HEK293 (cell line): Measurements from ENCODE around the gene PLCD3.

Experiments used
- CTCF ChIA-PET: fragments of 350-600 bp; formaldehyde crosslinking; extraction: SDS; loops from one replicate; lab custom pipeline; 2021; ENCODE audit warnings: antibody characterized with exemption; lab: Yijun Ruan, JAX
- POLR2A ChIA-PET: fragments of 300-600 bp; formaldehyde crosslinking; extraction: SDS; loops from one replicate; lab custom pipeline; 2020; ENCODE audit warnings: antibody characterized with exemption, inconsistent platforms; lab: Yijun Ruan, JAX
- H3K27ac ChIP-seq: fragments of 200-500 bp; sonication (Bioruptor generic); 2 replicates; pipeline ENCODE4 v1.5.1; 2014; ENCODE audit warnings: low read depth, low read length, control low read depth, inconsistent platforms; ENCODE audit errors: extremely low read depth
- H3K36me3 ChIP-seq, 2 experiments: fragments of 200-500 bp in 1 of 2; sonication (Bioruptor generic) in 1 of 2; 1 replicate in 1 of 2; 2 replicates in 1 of 2; pipeline ENCODE4 v1.5.1; 2014 to 2017; ENCODE audit warnings: inconsistent platforms in 2 of 2, low read length in 2 of 2; ENCODE audit not compliant: control insufficient read depth in 2 of 2, insufficient read depth in 1 of 2
- H3K4me1 ChIP-seq: fragments of 200-500 bp; sonication (Bioruptor generic); 2 replicates; pipeline ENCODE4 v1.5.1; 2014; ENCODE audit warnings: mild to moderate bottlenecking, low read length, inconsistent platforms; ENCODE audit not compliant: control insufficient read depth, insufficient read depth
- H3K4me3 ChIP-seq: 2 replicates; pipeline ENCODE4 v1.5.1; 2011; ENCODE audit warnings: low read depth, mild to moderate bottlenecking, control low read depth, low read length, moderate library complexity
- H3K9me3 ChIP-seq: fragments of 200-500 bp; sonication (Bioruptor generic); 2 replicates; pipeline ENCODE4 v1.5.1; 2014; ENCODE audit warnings: low read depth, low read length, inconsistent platforms; ENCODE audit not compliant: control insufficient read depth, insufficient read depth
- EGR2 ChIP-seq: fragments of 450-650 bp; formaldehyde crosslinking; IDR thresholded peaks from 2 replicates; pipeline ENCODE4 v1.5.1; 2016; ENCODE audit warnings: low read depth, missing biosample characterization, missing genetic modification characterization
- GLIS2 ChIP-seq: fragments of 450-650 bp; formaldehyde crosslinking; IDR thresholded peaks from 2 replicates; pipeline ENCODE4 v1.5.1; 2016; ENCODE audit warnings: missing biosample characterization, missing genetic modification characterization
- HOXC10 ChIP-seq: sonication (generic); formaldehyde crosslinking; IDR thresholded peaks from 2 replicates; pipeline ENCODE4 v1.8.1; 2023; ENCODE audit warnings: mild to moderate bottlenecking, missing genetic modification reagents
- INSM2 ChIP-seq: fragments of 450-650 bp; formaldehyde crosslinking; IDR thresholded peaks from 2 replicates; pipeline ENCODE4 v1.5.1; 2016; ENCODE audit warnings: missing biosample characterization, missing genetic modification characterization
- KLF1 ChIP-seq: fragments of 450-650 bp; formaldehyde crosslinking; IDR thresholded peaks from 2 replicates; pipeline ENCODE4 v1.5.1; 2016; ENCODE audit warnings: missing biosample characterization, missing genetic modification characterization
- SP2 ChIP-seq: fragments of 450-650 bp; formaldehyde crosslinking; IDR thresholded peaks from 2 replicates; pipeline ENCODE4 v1.5.1; 2016; ENCODE audit warnings: missing biosample characterization, missing genetic modification characterization
- YY1 ChIP-seq: fragments of 450-650 bp; formaldehyde crosslinking; IDR thresholded peaks from 2 replicates; pipeline ENCODE4 v1.5.1; 2018; ENCODE audit warnings: missing biosample characterization, missing genetic modification characterization
- ZBTB1 ChIP-seq: fragments of 450-650 bp; formaldehyde crosslinking; IDR thresholded peaks from 2 replicates; pipeline ENCODE4 v1.5.1; 2016; ENCODE audit warnings: missing biosample characterization, missing genetic modification characterization
- ZBTB21 ChIP-seq: fragments of 450-650 bp; formaldehyde crosslinking; IDR thresholded peaks from 2 replicates; pipeline ENCODE4 v1.5.1; 2017; ENCODE audit warnings: missing biosample characterization, missing genetic modification characterization
- ZFHX2 ChIP-seq: fragments of 450-650 bp; formaldehyde crosslinking; conservative IDR thresholded peaks from 2 replicates; pipeline ENCODE4 v1.5.1; 2016; ENCODE audit warnings: missing biosample characterization, missing genetic modification characterization
- ZFP37 ChIP-seq: fragments of 450-650 bp; formaldehyde crosslinking; IDR thresholded peaks from 2 replicates; pipeline ENCODE4 v1.5.1; 2016; ENCODE audit warnings: missing biosample characterization, missing genetic modification characterization
- ZFP41 ChIP-seq: fragments of 450-650 bp; formaldehyde crosslinking; IDR thresholded peaks from 2 replicates; pipeline ENCODE4 v1.5.1; 2016; ENCODE audit warnings: missing biosample characterization, missing genetic modification characterization, borderline replicate concordance
- ZNF146 ChIP-seq: fragments of 450-650 bp; formaldehyde crosslinking; IDR thresholded peaks from 2 replicates; pipeline ENCODE4 v1.5.1; 2016; ENCODE audit warnings: missing biosample characterization, missing genetic modification characterization
- ZNF302 ChIP-seq: fragments of 450-650 bp; formaldehyde crosslinking; IDR thresholded peaks from 2 replicates; pipeline ENCODE4 v1.5.1; 2016; ENCODE audit warnings: missing biosample characterization, missing genetic modification characterization, low read depth
- ZNF350 ChIP-seq: fragments of 450-650 bp; formaldehyde crosslinking; IDR thresholded peaks from 2 replicates; pipeline ENCODE4 v1.5.0; 2017; ENCODE audit warnings: missing biosample characterization, mild to moderate bottlenecking, missing genetic modification characterization
- ZNF354C ChIP-seq: fragments of 450-650 bp; formaldehyde crosslinking; IDR thresholded peaks from 2 replicates; pipeline ENCODE4 v1.5.1; 2016; ENCODE audit warnings: missing biosample characterization, missing genetic modification characterization, low read depth, borderline replicate concordance
- ZNF426 ChIP-seq: fragments of 450-650 bp; formaldehyde crosslinking; IDR thresholded peaks from 2 replicates; pipeline ENCODE4 v1.5.1; 2017; ENCODE audit warnings: missing biosample characterization, missing genetic modification characterization, mild to moderate bottlenecking, inconsistent platforms, moderate library complexity
- ZNF626 ChIP-seq: fragments of 450-650 bp; sonication (Bioruptor Pico); formaldehyde crosslinking; IDR thresholded peaks from 2 replicates; pipeline ENCODE4 v1.5.1; 2018; ENCODE audit warnings: missing biosample characterization, missing genetic modification characterization, inconsistent platforms
- TF ChIP-seq, protein P1 (sequence below): sonication (generic); formaldehyde crosslinking; IDR thresholded peaks from 2 replicates; pipeline ENCODE4 v1.8.1; 2022; ENCODE audit warnings: mild to moderate bottlenecking, moderate library complexity, missing genetic modification reagents
- TF ChIP-seq, protein P2 (sequence below): fragments of 450-650 bp; formaldehyde crosslinking; IDR thresholded peaks from 2 replicates; pipeline ENCODE4 v1.5.1; 2016; ENCODE audit warnings: missing biosample characterization, missing genetic modification characterization, borderline replicate concordance

The PLCD3 gene

GRCh38 chr17:45144199-45145034 is 12.1 kb upstream of the PLCD3 start:
- Histone ChIP-seq H3K27ac (no peak overlapping the region), H3K9me3 (no peaks in the 10 kb centered on the region), H3K4me3 (no peak overlapping the region), H3K36me3 (peaks cover 0 to 5% of the 10 kb centered on the region in 2 experiments; a peak in 1 of 3 replicates), H3K4me1 (peaks cover 4% of the 10 kb centered on the region; the same call in 1 of the 2 replicates)
- CTCF ChIA-PET, result interaction anchor here (1.8 kb wide), 1 partner anchor 9 kb away, joined by 17 read pairs; the partner anchor contains the start of gene ACBD4
- POLR2A ChIA-PET, result interaction anchor here (0.6 to 1.6 kb wide), 2 partner anchors 9 to 170 kb away, joined by 3 to 6 read pairs; partner anchors contain the start of gene ACBD4
- TF ChIP-seq, protein P1, sequence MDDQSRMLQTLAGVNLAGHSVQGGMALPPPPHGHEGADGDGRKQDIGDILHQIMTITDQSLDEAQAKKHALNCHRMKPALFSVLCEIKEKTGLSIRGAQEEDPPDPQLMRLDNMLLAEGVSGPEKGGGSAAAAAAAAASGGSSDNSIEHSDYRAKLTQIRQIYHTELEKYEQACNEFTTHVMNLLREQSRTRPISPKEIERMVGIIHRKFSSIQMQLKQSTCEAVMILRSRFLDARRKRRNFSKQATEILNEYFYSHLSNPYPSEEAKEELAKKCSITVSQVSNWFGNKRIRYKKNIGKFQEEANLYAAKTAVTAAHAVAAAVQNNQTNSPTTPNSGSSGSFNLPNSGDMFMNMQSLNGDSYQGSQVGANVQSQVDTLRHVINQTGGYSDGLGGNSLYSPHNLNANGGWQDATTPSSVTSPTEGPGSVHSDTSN (CRISPR knock-in tag), result peak; percentile 49; the same call in 1 of the 2 replicates
- TF ChIP-seq, protein P2, sequence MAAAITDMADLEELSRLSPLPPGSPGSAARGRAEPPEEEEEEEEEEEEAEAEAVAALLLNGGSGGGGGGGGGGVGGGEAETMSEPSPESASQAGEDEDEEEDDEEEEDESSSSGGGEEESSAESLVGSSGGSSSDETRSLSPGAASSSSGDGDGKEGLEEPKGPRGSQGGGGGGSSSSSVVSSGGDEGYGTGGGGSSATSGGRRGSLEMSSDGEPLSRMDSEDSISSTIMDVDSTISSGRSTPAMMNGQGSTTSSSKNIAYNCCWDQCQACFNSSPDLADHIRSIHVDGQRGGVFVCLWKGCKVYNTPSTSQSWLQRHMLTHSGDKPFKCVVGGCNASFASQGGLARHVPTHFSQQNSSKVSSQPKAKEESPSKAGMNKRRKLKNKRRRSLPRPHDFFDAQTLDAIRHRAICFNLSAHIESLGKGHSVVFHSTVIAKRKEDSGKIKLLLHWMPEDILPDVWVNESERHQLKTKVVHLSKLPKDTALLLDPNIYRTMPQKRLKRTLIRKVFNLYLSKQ (tag by site-specific recombination), result no peak

- CTCF ChIA-PET, result interaction anchor here (0.7 to 1.8 kb wide), 2 partner anchors 8 to 432 kb away, joined by 3 to 17 read pairs; partner anchors contain the start of gene ACBD4
- POLR2A ChIA-PET, result interaction anchor here (0.6 to 1.6 kb wide), 3 partner anchors 8 to 170 kb away, joined by 3 to 6 read pairs (median 3); partner anchors contain the start of gene ACBD4
- no peak overlapping the region for H3K27ac ChIP-seq
- TF ChIP-seq GLIS2 (peak; percentile 27; the same call in 1 of the 2 replicates), EGR2 (peak; percentile 46; the same call in 1 of the 2 replicates), HOXC10 (CRISPR knock-in tag) (no peak), KLF1 (tag by site-specific recombination) (no peak), ZFHX2 (tag by site-specific recombination) (peak; percentile 70), SP2 (tag by site-specific recombination) (peak; percentile 42)
- TF ChIP-seq, all 188 proteins: peak for 4
- peaks cover 4% of the 10 kb centered on the region; the same call in 1 of the 2 replicates for H3K4me1 ChIP-seq
- peaks cover 0 to 7% of the 10 kb centered on the region in 2 experiments; a peak in 1 of 3 replicates for H3K36me3 ChIP-seq
- H3K9me3 ChIP-seq, result no peaks in the 10 kb centered on the region
- H3K4me3 ChIP-seq, result no peak overlapping the region
These were observed 11.5 kb upstream of the PLCD3 start for GRCh38 chr17:45143767-45144198.

- Histone ChIP-seq H3K27ac (no peak overlapping the region), H3K4me1 (peaks cover 4% of the 10 kb centered on the region; the same call in 1 of the 2 replicates)
These were observed 10.9 kb upstream of the PLCD3 start for GRCh38 chr17:45143094-45143670.

More at GRCh38 chr17:45143094-45143670, 10.9 kb upstream of the PLCD3 start:
- peaks cover 0 to 10% of the 10 kb centered on the region in 2 experiments; a peak in 1 of 3 replicates for H3K36me3 ChIP-seq
- no peak overlapping the region for H3K4me3 ChIP-seq
- TF ChIP-seq ZNF626 (tag by site-specific recombination) (no peak), ZFP41 (no peak), ZBTB1 (tag by site-specific recombination) (no peak), ZFHX2 (tag by site-specific recombination) (no peak), ZBTB21 (tag by site-specific recombination) (no peak), ZNF146 (tag by site-specific recombination) (no peak), ZNF354C (no peak), ZNF302 (tag by site-specific recombination) (no peak), YY1 (no peak), ZNF350 (tag by site-specific recombination) (no peak), ZNF426 (tag by site-specific recombination) (no peak), ZFP37 (no peak), INSM2 (no peak)
- TF ChIP-seq, all 188 proteins: peak for 0
- ChIA-PET CTCF (interaction anchor here (0.7 to 1.8 kb wide), 2 partner anchors 8 to 433 kb away, joined by 3 to 17 read pairs; partner anchors contain the start of gene ACBD4), POLR2A (interaction anchor here (0.6 to 2.0 kb wide), 4 partner anchors 8 to 123 kb away, joined by 3 to 8 read pairs (median 5); partner anchors contain the start of genes ACBD4 and HEXIM2)
- no peaks in the 10 kb centered on the region for H3K9me3 ChIP-seq
